GM10266 (cell line): ENCODE measurements around the gene PIGB.
"Not testable (repeated sequence)": the region's sequence is repeated elsewhere in the genome, so short reads cannot be mapped to it uniquely, and the experiment has no call there.

ENCODE experiments used
- DNase-seq: peaks from one replicate; pipeline ENCODE4 v3.0.0; 2012; ENCODE audit errors: extremely low spot score
- CTCF ChIP-seq: IDR thresholded peaks from 2 replicates; pipeline ENCODE4 v1.5.1; 2012; ENCODE audit warnings: mild to moderate bottlenecking, low read depth; ENCODE audit not compliant: control insufficient read depth, insufficient read depth; ENCODE audit errors: missing control alignments

PIGB gene

DNA sequence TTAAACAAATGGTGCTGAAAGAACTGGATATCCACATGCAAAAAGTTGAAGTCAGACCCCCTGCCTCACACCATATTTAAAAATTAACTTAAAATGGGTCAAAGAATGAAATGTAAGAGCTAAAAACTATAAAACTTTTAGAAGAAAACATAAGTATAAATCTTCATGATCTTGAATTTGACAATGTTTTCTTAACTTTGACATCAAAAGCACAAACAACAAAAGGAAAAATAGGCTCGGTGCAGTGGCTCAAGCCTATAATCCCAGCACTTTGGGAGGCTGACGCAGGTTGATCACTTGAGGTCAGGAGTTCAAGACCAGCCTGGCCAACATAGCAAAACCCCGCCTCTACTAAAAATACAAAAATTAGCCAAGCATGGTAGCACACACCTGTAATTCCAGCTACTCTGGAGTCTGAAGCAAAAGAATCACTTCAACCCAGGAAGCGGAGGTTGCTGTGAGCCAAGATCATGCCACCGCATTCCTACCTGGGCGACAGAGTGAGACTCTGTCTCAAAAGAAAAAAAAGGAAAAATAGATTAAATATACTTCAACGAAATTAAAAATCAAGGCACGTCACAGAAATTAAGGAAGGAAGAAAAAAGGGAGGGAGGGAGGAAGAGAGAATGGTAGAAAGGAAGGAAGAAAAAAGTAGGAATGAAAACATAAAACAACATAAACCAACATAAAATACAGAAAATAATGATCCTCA, 30.9 kb upstream of the PIGB start:
- DNase-seq, result no peak
- TF ChIP-seq CTCF, result no peak

GRCh38 chr15:55289011-55289745, 29.8 kb upstream of the PIGB start:
- peak; percentile 6 for TF ChIP-seq CTCF
- peak; percentile 43 for DNase-seq

DNA sequence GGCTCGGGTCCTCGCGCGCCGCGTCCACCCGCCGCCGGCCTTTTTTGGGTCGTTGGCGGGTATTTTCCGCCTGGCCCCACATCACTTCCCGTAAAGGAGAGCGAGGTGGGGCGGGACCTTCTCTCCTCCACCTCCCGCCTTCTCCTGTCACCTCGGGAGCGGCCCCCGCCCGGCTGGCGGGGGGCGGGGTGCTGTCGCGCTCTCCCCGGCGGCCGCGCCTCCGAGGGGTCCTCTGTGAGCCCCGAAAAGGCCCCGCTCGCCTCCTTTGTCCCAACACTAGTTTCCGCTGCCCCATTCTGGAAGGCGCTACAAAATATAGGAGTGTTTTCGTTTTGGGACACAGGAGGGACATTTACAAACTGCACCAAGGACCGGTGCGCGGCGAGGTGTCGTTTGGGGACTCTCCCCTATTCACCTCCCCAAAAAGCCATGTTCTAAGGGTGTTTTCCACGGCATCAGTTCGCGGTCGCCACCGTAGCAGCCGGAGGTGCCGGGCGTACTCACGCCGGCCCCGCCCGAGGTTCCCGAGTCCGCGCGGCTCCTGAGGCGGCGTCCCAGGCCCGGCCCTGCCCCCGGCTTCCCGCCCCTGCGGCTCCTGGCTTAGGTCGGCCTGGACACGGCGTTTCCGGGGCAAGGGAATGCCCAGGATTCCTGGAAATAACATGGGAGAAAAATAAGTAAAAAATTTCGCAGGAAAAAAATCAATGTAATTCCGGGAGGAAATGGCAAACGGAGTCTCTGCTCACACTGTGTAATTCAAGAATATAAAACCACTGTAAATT, 29.1 kb upstream of the PIGB start, which contains the start of gene RAB27A:
Gene RAB27A, minus strand, starts transcription at position 68 of the 782 bp plus-strand sequence. CDS start 54,879 bp downstream, outside the sequence.
- peak; percentile 90 for DNase-seq

GRCh38 chr15:55290528-55291057, 28.4 kb upstream of the PIGB start:
- DNase-seq, result peak; percentile 85
- peak; percentile 93 for TF ChIP-seq CTCF

More for the DNA sequence above, 29.1 kb upstream of the PIGB start, which contains the start of gene RAB27A:
- no peak for TF ChIP-seq CTCF

DNA sequence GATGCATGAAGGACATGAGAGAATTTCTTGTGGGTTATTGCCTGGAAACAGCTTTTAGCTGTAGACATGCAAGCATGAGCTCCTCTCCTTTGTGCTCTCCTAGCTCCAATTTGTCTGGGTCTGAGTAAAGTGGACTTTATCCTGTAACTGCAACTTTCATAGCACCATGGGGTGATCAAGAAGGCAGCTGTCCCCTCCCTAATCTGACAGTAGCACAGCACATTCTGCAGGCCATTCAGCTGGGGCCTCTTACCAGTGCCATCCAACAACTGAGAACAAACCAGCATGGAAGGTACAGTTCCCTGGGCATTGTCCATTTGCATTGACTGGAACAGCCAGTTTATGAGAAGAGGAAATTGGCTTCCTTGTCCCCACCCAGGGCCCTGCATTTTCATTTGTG, 21.7 kb upstream of the PIGB start:
- no peak for DNase-seq
- no peak for TF ChIP-seq CTCF

DNA sequence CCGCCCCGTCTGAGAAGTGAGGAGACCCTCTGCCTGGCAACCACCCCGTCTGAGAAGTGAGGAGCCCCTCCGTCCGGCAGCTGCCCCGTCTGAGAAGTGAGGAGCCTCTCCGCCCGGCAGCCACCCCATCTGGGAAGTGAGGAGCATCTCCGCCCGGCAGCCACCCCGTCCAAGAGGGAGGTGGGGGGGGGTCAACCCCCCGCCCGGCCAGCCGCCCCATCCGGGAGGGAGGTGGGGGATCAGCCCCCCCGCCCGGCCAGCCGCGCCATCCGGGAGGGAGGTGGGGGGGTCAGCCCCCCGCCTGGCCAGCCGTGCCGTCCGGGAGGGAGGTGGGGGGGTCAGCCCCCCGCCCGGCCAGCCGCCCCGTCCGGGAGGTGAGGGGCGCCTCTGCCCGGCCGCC, 16.2 kb upstream of the PIGB start:
- DNase-seq, result not testable (repeated sequence)

- DNase-seq, result peak; percentile 56
- TF ChIP-seq CTCF, result no peak
Measured at GRCh38 chr15:55319537-55320237, 665 bp downstream of the PIGB start.
